Stimulated activated CD4-positive, alpha-beta T cell treated with anti-CD3 and anti-CD28 coated beads, Interleukin-1b, Interleukin-23, amount 100 ng/mL, for 1 hour (primary cell): Measurements from ENCODE around the gene PIK3R5.

Experiments
- DNase-seq, 2 donors: peaks; one replicate each; pipeline ENCODE4 v3.0.0-alpha.2; 2020; ENCODE audit warnings: low read depth in 2 of 2

Gene PIK3R5

GRCh38 chr17:8953156-8953885 lies 12.2 kb downstream of the PIK3R5 start:
- DNase-seq: no peak

- no peak for DNase-seq
Observed at GRCh38 chr17:8952191-8952590, 13.3 kb downstream of the PIK3R5 start.

- no peak for DNase-seq
Observed at GRCh38 chr17:8951206-8951605, 14.3 kb downstream of the PIK3R5 start.

GRCh38 chr17:8949061-8949661 lies 16.3 kb downstream of the PIK3R5 start:
- no peak for DNase-seq

- no peak for DNase-seq
Observed at GRCh38 chr17:8948462-8948861, 17.0 kb downstream of the PIK3R5 start.

- no peak for DNase-seq
Observed at GRCh38 chr17:8947201-8947600, 18.3 kb downstream of the PIK3R5 start.

GRCh38 chr17:8946476-8946875 lies 19.0 kb downstream of the PIK3R5 start:
- DNase-seq: no peak

- no peak for DNase-seq
Observed at GRCh38 chr17:8946071-8946470, 19.4 kb downstream of the PIK3R5 start.

GRCh38 chr17:8944748-8945147 lies 20.8 kb downstream of the PIK3R5 start:
- DNase-seq: no peak

- no peak for DNase-seq
Observed at GRCh38 chr17:8944083-8944482, 21.4 kb downstream of the PIK3R5 start.

GRCh38 chr17:8941980-8942622 lies 23.4 kb downstream of the PIK3R5 start:
- no peak for DNase-seq

- DNase-seq: no peak
Observed at GRCh38 chr17:8941520-8941919, 24.0 kb downstream of the PIK3R5 start.

- no peak for DNase-seq
Observed at GRCh38 chr17:8940866-8941471, 24.5 kb downstream of the PIK3R5 start.

- no peak for DNase-seq
Observed at GRCh38 chr17:8939496-8940334, 25.8 kb downstream of the PIK3R5 start.

- no peak for DNase-seq
Observed at GRCh38 chr17:8938933-8939332, 26.6 kb downstream of the PIK3R5 start.

GRCh38 chr17:8935191-8935590 lies 30.3 kb downstream of the PIK3R5 start:
- no peak for DNase-seq

GRCh38 chr17:8934346-8934745 lies 31.2 kb downstream of the PIK3R5 start:
- no peak for DNase-seq

- DNase-seq: no peak
Observed at GRCh38 chr17:8930649-8931048, 34.9 kb downstream of the PIK3R5 start.

- DNase-seq: no peak
Observed at GRCh38 chr17:8928347-8928746, 37.2 kb downstream of the PIK3R5 start.

- no peak for DNase-seq
Observed at GRCh38 chr17:8927395-8927794, 38.1 kb downstream of the PIK3R5 start.

GRCh38 chr17:8925808-8926207 lies 39.7 kb downstream of the PIK3R5 start:
- no peak for DNase-seq

GRCh38 chr17:8925141-8925540 lies 40.4 kb downstream of the PIK3R5 start:
- DNase-seq: no peak
